C4-2B (cell line): ENCODE results near the gene TPSD1.

Experiments used
- H3K27ac ChIP-seq: fragments of 450-650 bp; 2 replicates; pipeline ENCODE4 v1.5.1; 2017
- CTCF ChIP-seq: fragments of 450-650 bp; conservative IDR thresholded peaks from 2 replicates; pipeline ENCODE4 v1.5.1; 2017; ENCODE audit warnings: mild to moderate bottlenecking
- ZFX ChIP-seq: fragments of 450-650 bp; IDR thresholded peaks from 2 replicates; pipeline ENCODE4 v1.6.1; 2017

TPSD1 gene

GRCh38 chr16:1212616-1213194, 43.2 kb upstream of the TPSD1 start:
- no peak overlapping the region for H3K27ac ChIP-seq
- TF ChIP-seq CTCF (no peak), ZFX (no peak)

GRCh38 chr16:1213231-1213630, 42.6 kb upstream of the TPSD1 start:
- no peak overlapping the region for H3K27ac ChIP-seq

GRCh38 chr16:1213796-1214372, 42.0 kb upstream of the TPSD1 start:
- H3K27ac ChIP-seq = no peak overlapping the region
- TF ChIP-seq ZFX (no peak), CTCF (no peak)

More at GRCh38 chr16:1213231-1213630, 42.6 kb upstream of the TPSD1 start:
- TF ChIP-seq ZFX (no peak), CTCF (no peak)

- no peak overlapping the region for H3K27ac ChIP-seq
- no peak for TF ChIP-seq ZFX
- TF ChIP-seq CTCF = no peak
These were observed 41.1 kb upstream of the TPSD1 start for GRCh38 chr16:1214719-1215118.

GRCh38 chr16:1215574-1216295, 40.1 kb upstream of the TPSD1 start:
- no peak for TF ChIP-seq ZFX
- TF ChIP-seq CTCF = no peak

DNA sequence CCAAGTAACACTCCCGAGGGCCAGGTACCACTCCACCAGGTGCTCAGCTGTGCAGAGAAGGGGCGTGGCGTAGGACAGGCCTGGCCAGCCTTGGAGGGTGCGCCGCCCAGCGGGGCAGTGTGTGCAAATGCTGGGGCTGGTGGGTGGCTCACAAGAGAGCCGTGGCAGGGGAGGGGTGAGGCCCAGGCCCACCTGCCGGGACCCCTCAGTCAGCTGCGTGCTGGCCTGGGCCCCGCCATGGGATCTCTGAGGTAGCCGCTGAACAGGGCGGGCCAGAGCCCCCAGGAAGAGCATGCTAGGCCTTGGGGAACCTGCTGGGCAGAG, 39.6 kb upstream of the TPSD1 start:
- TF ChIP-seq CTCF = no peak; the same call in 1 of the 2 replicates
- H3K27ac ChIP-seq = no peak overlapping the region

More at GRCh38 chr16:1215574-1216295, 40.1 kb upstream of the TPSD1 start:
- H3K27ac ChIP-seq = no peak overlapping the region

DNA sequence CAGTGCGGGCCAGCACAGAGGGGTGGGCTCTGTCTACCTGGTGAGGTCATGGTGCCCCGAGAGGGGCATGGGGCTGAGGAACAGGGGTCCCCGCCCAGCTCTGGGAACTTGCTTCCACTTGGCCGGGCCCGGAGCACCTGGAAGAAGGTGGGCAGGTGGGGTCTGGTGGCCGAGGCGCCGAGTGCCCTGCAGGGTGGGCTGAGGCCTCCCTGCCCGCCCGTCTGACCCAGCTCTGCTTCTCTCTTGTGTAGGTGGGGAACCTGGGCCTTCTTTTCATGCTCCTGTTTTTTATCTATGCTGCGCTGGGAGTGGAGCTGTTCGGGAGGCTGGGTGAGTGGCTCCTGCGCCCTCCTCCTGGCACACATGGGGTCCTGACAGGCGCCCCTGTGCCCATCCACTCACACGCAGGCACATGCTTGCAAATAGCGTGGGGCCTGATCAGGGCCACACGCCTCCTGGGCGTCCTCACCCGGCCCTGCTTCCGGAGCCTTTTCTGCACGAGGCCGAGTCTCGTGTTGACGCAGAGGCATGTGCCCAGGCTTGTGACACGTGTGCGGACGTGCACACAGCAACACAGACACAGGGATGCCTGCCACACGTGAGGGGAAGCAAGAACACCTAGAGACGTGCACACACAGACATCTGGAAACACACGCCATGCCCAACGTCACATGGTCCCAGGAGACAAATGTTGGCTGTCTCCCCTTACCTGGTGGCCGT, 39.0 kb upstream of the TPSD1 start:
- no peak overlapping the region for H3K27ac ChIP-seq
- no peak for TF ChIP-seq CTCF
- no peak for TF ChIP-seq ZFX
